SK-N-SH treated with all-trans-retinoic acid at 6 μM for 48 hours (cell line): ENCODE results near the gene CDCA5.

Source experiments
- ATAC-seq: fragments of 200-7000 bp; cut with Tn5 transposase; 3 replicates; pipeline ENCODE4 v1.9.1; 2020; ENCODE audit warnings: mild to moderate bottlenecking, moderate library complexity
- ARNTL ChIP-seq: fragments of 450-650 bp; formaldehyde crosslinking; IDR thresholded peaks from 2 replicates; pipeline ENCODE4 v1.5.0; 2020; ENCODE audit warnings: low read depth, mild to moderate bottlenecking, moderate library complexity, borderline replicate concordance
- BACH2 ChIP-seq: fragments of 250-450 bp; sonication (Bioruptor Pico); IDR thresholded peaks from 2 replicates; pipeline ENCODE4 v1.9.0; 2021; ENCODE audit warnings: mild to moderate bottlenecking, borderline replicate concordance
- CREB5 ChIP-seq: fragments of 250-450 bp; sonication (Bioruptor Pico); IDR thresholded peaks from 2 replicates; pipeline ENCODE4 v1.5.1; 2020; ENCODE audit warnings: low read depth, mild to moderate bottlenecking, moderate library complexity
- CSDC2 ChIP-seq: fragments of 250-450 bp; sonication (Bioruptor Pico); IDR thresholded peaks from 2 replicates; pipeline ENCODE4 v1.5.0; 2020; ENCODE audit warnings: mild to moderate bottlenecking, moderate library complexity
- GLIS3 ChIP-seq: fragments of 250-450 bp; sonication (Bioruptor Pico); IDR thresholded peaks from 2 replicates; pipeline ENCODE4 v1.5.0; 2020; ENCODE audit warnings: mild to moderate bottlenecking, moderate library complexity
- PATZ1 ChIP-seq: fragments of 250-450 bp; sonication (Bioruptor Pico); IDR thresholded peaks from 2 replicates; pipeline ENCODE4 v1.8.0; 2020; ENCODE audit warnings: mild to moderate bottlenecking, moderate library complexity, borderline replicate concordance
- POU6F1 ChIP-seq: fragments of 250-450 bp; sonication (Bioruptor Pico); IDR thresholded peaks from 2 replicates; pipeline ENCODE4 v1.8.0; 2021; ENCODE audit warnings: low read depth, mild to moderate bottlenecking, moderate library complexity, borderline replicate concordance
- PPARA ChIP-seq: fragments of 250-450 bp; sonication (Bioruptor Pico); IDR thresholded peaks from 2 replicates; pipeline ENCODE4 v1.5.0; 2020; ENCODE audit warnings: mild to moderate bottlenecking, borderline replicate concordance
- RARB ChIP-seq: fragments of 250-450 bp; sonication (Bioruptor Pico); IDR thresholded peaks from 2 replicates; pipeline ENCODE4 v1.8.0; 2021; ENCODE audit warnings: mild to moderate bottlenecking, moderate library complexity
- SNAI2 ChIP-seq: fragments of 250-450 bp; sonication (Bioruptor Pico); IDR thresholded peaks from 2 replicates; pipeline ENCODE4 v1.5.0; 2020; ENCODE audit warnings: mild to moderate bottlenecking, moderate library complexity
- TCF4 ChIP-seq: fragments of 250-450 bp; sonication (Bioruptor Pico); IDR thresholded peaks from 2 replicates; pipeline ENCODE4 v1.8.0; 2021; ENCODE audit warnings: mild to moderate bottlenecking, moderate library complexity, borderline replicate concordance
- TOX ChIP-seq: fragments of 250-450 bp; sonication (Bioruptor Pico); IDR thresholded peaks from 2 replicates; pipeline ENCODE4 v1.8.0; 2021; ENCODE audit warnings: mild to moderate bottlenecking, moderate library complexity, borderline replicate concordance
- ZC3H10 ChIP-seq: fragments of 250-450 bp; sonication (Bioruptor Pico); IDR thresholded peaks from 2 replicates; pipeline ENCODE4 v1.5.1; 2021; ENCODE audit warnings: mild to moderate bottlenecking, moderate library complexity
- ZFP3 ChIP-seq: fragments of 250-450 bp; sonication (Bioruptor Pico); IDR thresholded peaks from 2 replicates; pipeline ENCODE4 v1.5.0; 2020; ENCODE audit warnings: mild to moderate bottlenecking, moderate library complexity
- ZFP30 ChIP-seq: fragments of 450-650 bp; formaldehyde crosslinking; IDR thresholded peaks from 2 replicates; pipeline ENCODE4 v1.5.0; 2022; ENCODE audit warnings: mild to moderate bottlenecking, moderate library complexity
- ZNF565 ChIP-seq: fragments of 450-650 bp; formaldehyde crosslinking; conservative IDR thresholded peaks from 2 replicates; pipeline ENCODE4 v1.5.0; 2020; ENCODE audit warnings: low read depth, mild to moderate bottlenecking, moderate library complexity
- ZNF70 ChIP-seq: fragments of 450-650 bp; formaldehyde crosslinking; IDR thresholded peaks from 2 replicates; pipeline ENCODE4 v1.5.0; 2020; ENCODE audit warnings: mild to moderate bottlenecking, moderate library complexity
- ZNF8 ChIP-seq: fragments of 450-650 bp; formaldehyde crosslinking; IDR thresholded peaks from 2 replicates; pipeline ENCODE4 v1.5.0; 2020; ENCODE audit warnings: mild to moderate bottlenecking, moderate library complexity
- TF ChIP-seq, protein P1 (sequence below): fragments of 250-450 bp; sonication (Bioruptor Pico); IDR thresholded peaks from 2 replicates; pipeline ENCODE4 v1.5.1; 2021; ENCODE audit warnings: mild to moderate bottlenecking, moderate library complexity
- TF ChIP-seq, protein P2 (sequence below): fragments of 250-450 bp; sonication (Bioruptor Pico); IDR thresholded peaks from 2 replicates; pipeline ENCODE4 v1.5.0; 2020; ENCODE audit warnings: mild to moderate bottlenecking, moderate library complexity

The CDCA5 gene

GRCh38 chr11:65111159-65111743 lies 27.4 kb upstream of the CDCA5 start (continued):
- no peak for TF ChIP-seq SNAI2 (CRISPR knock-in tag)
- TF ChIP-seq, protein P1, sequence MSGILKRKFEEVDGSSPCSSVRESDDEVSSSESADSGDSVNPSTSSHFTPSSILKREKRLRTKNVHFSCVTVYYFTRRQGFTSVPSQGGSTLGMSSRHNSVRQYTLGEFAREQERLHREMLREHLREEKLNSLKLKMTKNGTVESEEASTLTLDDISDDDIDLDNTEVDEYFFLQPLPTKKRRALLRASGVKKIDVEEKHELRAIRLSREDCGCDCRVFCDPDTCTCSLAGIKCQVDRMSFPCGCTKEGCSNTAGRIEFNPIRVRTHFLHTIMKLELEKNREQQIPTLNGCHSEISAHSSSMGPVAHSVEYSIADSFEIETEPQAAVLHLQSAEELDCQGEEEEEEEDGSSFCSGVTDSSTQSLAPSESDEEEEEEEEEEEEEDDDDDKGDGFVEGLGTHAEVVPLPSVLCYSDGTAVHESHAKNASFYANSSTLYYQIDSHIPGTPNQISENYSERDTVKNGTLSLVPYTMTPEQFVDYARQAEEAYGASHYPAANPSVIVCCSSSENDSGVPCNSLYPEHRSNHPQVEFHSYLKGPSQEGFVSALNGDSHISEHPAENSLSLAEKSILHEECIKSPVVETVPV, result no peak
- no peak for TF ChIP-seq ZFP30
- no peak for TF ChIP-seq ZC3H10
- no peak for TF ChIP-seq ARNTL (CRISPR knock-in tag)
- TF ChIP-seq TCF4, result no peak
- TF ChIP-seq ZNF70 (CRISPR knock-in tag), result no peak
- no peak for TF ChIP-seq RARB
- no peak for TF ChIP-seq BACH2 (CRISPR knock-in tag)
- no peak for TF ChIP-seq CSDC2 (CRISPR knock-in tag)
- no peak for TF ChIP-seq ZNF565 (CRISPR knock-in tag)

GRCh38 chr11:65110354-65110861 lies 26.6 kb upstream of the CDCA5 start:
- peak; percentile 60 for ATAC-seq
- TF ChIP-seq CSDC2 (CRISPR knock-in tag), result no peak
- no peak for TF ChIP-seq ZNF8 (CRISPR knock-in tag)
- no peak for TF ChIP-seq ZFP3 (CRISPR knock-in tag)
- TF ChIP-seq POU6F1 (CRISPR knock-in tag), result no peak
- TF ChIP-seq, protein P2, sequence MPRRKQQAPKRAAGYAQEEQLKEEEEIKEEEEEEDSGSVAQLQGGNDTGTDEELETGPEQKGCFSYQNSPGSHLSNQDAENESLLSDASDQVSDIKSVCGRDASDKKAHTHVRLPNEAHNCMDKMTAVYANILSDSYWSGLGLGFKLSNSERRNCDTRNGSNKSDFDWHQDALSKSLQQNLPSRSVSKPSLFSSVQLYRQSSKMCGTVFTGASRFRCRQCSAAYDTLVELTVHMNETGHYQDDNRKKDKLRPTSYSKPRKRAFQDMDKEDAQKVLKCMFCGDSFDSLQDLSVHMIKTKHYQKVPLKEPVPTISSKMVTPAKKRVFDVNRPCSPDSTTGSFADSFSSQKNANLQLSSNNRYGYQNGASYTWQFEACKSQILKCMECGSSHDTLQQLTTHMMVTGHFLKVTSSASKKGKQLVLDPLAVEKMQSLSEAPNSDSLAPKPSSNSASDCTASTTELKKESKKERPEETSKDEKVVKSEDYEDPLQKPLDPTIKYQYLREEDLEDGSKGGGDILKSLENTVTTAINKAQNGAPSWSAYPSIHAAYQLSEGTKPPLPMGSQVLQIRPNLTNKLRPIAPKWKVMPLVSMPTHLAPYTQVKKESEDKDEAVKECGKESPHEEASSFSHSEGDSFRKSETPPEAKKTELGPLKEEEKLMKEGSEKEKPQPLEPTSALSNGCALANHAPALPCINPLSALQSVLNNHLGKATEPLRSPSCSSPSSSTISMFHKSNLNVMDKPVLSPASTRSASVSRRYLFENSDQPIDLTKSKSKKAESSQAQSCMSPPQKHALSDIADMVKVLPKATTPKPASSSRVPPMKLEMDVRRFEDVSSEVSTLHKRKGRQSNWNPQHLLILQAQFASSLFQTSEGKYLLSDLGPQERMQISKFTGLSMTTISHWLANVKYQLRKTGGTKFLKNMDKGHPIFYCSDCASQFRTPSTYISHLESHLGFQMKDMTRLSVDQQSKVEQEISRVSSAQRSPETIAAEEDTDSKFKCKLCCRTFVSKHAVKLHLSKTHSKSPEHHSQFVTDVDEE, result no peak
- no peak for TF ChIP-seq TCF4
- no peak for TF ChIP-seq ZNF565 (CRISPR knock-in tag)
- TF ChIP-seq CREB5 (CRISPR knock-in tag), result no peak
- no peak for TF ChIP-seq ARNTL (CRISPR knock-in tag)
- no peak for TF ChIP-seq ZC3H10
- no peak for TF ChIP-seq ZFP30
- no peak for TF ChIP-seq TOX (CRISPR knock-in tag)
- no peak for TF ChIP-seq RARB
- TF ChIP-seq SNAI2 (CRISPR knock-in tag), result no peak

DNA sequence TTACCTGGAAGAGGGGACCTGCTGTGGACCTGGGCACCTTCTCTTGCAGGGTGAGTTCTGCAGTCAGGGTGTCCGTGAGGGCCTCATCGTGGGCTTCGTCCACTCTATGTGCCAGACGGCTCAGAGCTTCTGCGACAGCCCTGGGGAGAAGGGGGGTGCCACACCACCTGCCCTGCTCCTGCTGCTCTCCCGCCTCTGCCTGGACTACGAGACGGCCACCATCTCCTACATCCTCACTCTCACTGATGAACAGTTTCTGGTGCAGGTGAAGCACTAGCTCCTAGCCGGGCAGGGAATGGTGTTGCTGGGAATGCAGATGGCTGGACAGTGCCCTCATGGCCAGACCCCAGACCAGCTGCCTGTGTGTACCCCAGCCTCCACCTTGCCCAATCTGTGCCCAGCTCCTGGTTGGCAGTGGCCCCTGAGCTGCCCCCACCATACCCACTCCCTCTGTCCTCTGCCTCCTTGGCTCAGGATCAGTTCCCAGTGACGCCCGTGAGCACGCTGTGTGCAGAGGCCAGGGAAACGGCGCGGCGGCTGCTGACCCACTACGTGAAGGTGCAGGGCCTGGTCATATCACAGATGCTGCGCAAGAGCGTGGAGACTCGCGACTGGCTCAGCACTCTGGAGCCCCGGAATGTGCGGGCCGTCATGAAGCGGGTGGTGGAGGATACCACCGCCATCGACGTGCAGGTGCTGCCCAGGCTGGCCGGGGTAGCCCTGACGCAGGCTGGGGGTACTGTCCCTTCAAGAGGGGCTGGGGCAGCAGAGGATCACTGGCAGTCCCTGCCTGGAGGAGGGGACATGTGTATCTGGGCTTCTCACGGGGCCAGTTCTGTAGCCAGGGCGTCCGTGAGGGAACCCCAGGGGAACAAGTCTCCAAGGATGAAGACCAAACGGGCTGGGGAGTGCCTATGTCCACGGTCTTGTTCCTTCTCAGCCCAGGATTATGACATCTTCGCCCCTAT lies 25.7 kb upstream of the CDCA5 start:
- ATAC-seq, result no peak
- TF ChIP-seq PPARA (CRISPR knock-in tag) (no peak), ARNTL (CRISPR knock-in tag) (no peak), GLIS3 (no peak), PATZ1 (CRISPR knock-in tag) (no peak), POU6F1 (CRISPR knock-in tag) (no peak), ZC3H10 (no peak), CSDC2 (CRISPR knock-in tag) (no peak), ZFP30 (no peak), ZFP3 (CRISPR knock-in tag) (no peak), TOX (CRISPR knock-in tag) (no peak), BACH2 (CRISPR knock-in tag) (no peak)
- TF ChIP-seq, protein P1, result no peak
